Measurements from ENCODE around the gene MZB1. TPM values are rescaled to one million over a fixed set of nuclear protein-coding genes. Genes with fewer than 3 reads are reported as not detected.

The MZB1 gene
- polyA plus RNA-seq, 1 donor from 2014 or later: not detected

GRCh38 chr5:139413153-139413552 lies 23.4 kb upstream of the MZB1 start:
- no peaks in the 10 kb centered on the region for H3F3A ChIP-seq (ENCODE audit: insufficient read depth, low read length, poor library complexity, severe bottlenecking)
- TF ChIP-seq SMC3 (conservative IDR thresholded peaks at IDR 0.05; ENCODE audit: poor library complexity) (no peak), EP300 (conservative IDR thresholded peaks at IDR 0.05; ENCODE audit: poor library complexity, severe bottlenecking) (no peak), REST (IDR thresholded peaks at IDR 0.05; ENCODE audit: borderline replicate concordance) (no peak), TAF1 (IDR thresholded peaks at IDR 0.05; ENCODE audit: low read depth) (no peak), EZH2 (IDR thresholded peaks at IDR 0.05; ENCODE audit: borderline replicate concordance, insufficient read depth, low read length, poor library complexity, severe bottlenecking) (no peak), RAD21 (conservative IDR thresholded peaks at IDR 0.05) (no peak), POLR2AphosphoS5 (IDR thresholded peaks at IDR 0.05) (no peak), CTCF (IDR thresholded peaks at IDR 0.05; ENCODE audit: poor library complexity, severe bottlenecking) (no peak), MXI1 (conservative IDR thresholded peaks at IDR 0.05; ENCODE audit: poor library complexity, severe bottlenecking) (no peak)
- no peaks in the 10 kb centered on the region for H4K20me1 ChIP-seq (ENCODE audit: insufficient read depth)
- no peak overlapping the region for H3K27ac ChIP-seq (ENCODE audit: low read length)
- no peak overlapping the region for H2AFZ ChIP-seq (ENCODE audit: low read depth, low read length)
- H3K79me2 ChIP-seq (replicated peaks; ENCODE audit: insufficient read depth, low read length): no peaks in the 10 kb centered on the region
- no peaks in the 10 kb centered on the region for H3K9me2 ChIP-seq (ENCODE audit: insufficient read depth, low read length)
- H3K9ac ChIP-seq (ENCODE audit: low read length): no peak overlapping the region
- H3K9me3 ChIP-seq (ENCODE audit: low read length): no peaks in the 10 kb centered on the region
- no peak overlapping the region for H3K4me2 ChIP-seq (ENCODE audit: low read length)
- peaks cover 4% of the 10 kb centered on the region for H3K36me3 ChIP-seq (ENCODE audit: insufficient read depth, low read length)
- no peaks in the 10 kb centered on the region for H3K27me3 ChIP-seq (ENCODE audit: insufficient read depth, low read depth, low read length)
- H3K4me3 ChIP-seq (ENCODE audit: low read length): no peak overlapping the region

- Histone ChIP-seq H3K27ac (ENCODE audit: low read length) (no peak overlapping the region), H3K79me2 (replicated peaks; ENCODE audit: insufficient read depth, low read length) (no peaks in the 10 kb centered on the region), H3F3A (ENCODE audit: insufficient read depth, low read length, poor library complexity, severe bottlenecking) (no peaks in the 10 kb centered on the region), H2AFZ (ENCODE audit: low read depth, low read length) (no peak overlapping the region), H3K4me2 (ENCODE audit: low read length) (no peak overlapping the region), H3K27me3 (ENCODE audit: insufficient read depth, low read depth, low read length) (no peaks in the 10 kb centered on the region), H4K20me1 (ENCODE audit: insufficient read depth) (no peaks in the 10 kb centered on the region), H3K4me3 (ENCODE audit: low read length) (no peak overlapping the region), H3K9ac (ENCODE audit: low read length) (no peak overlapping the region), H3K9me3 (ENCODE audit: low read length) (no peaks in the 10 kb centered on the region), H3K36me3 (ENCODE audit: insufficient read depth, low read length) (no peaks in the 10 kb centered on the region), H3K9me2 (ENCODE audit: insufficient read depth, low read length) (no peaks in the 10 kb centered on the region)
- TF ChIP-seq TAF1 (IDR thresholded peaks at IDR 0.05; ENCODE audit: low read depth) (no peak), EP300 (conservative IDR thresholded peaks at IDR 0.05; ENCODE audit: poor library complexity, severe bottlenecking) (no peak), POLR2AphosphoS5 (IDR thresholded peaks at IDR 0.05) (no peak), REST (IDR thresholded peaks at IDR 0.05; ENCODE audit: borderline replicate concordance) (no peak), EZH2 (IDR thresholded peaks at IDR 0.05; ENCODE audit: borderline replicate concordance, insufficient read depth, low read length, poor library complexity, severe bottlenecking) (no peak), CTCF (IDR thresholded peaks at IDR 0.05; ENCODE audit: poor library complexity, severe bottlenecking) (no peak), MXI1 (conservative IDR thresholded peaks at IDR 0.05; ENCODE audit: poor library complexity, severe bottlenecking) (no peak)
Observed at GRCh38 chr5:139410993-139411828, 21.5 kb upstream of the MZB1 start.

All from neural cell (in vitro differentiated cells).